ENCODE measurements around the gene ICA1L. TPM values are rescaled to one million over a fixed set of nuclear protein-coding genes. Genes with fewer than 3 reads are reported as not detected.
A peak's percentile ranks its signal among the peaks of the same experiment; 100 is the strongest.
"Not testable (repeated sequence)": the region's sequence is repeated elsewhere in the genome, so short reads cannot be mapped to it uniquely, and the experiment has no call there.

Gene ICA1L
- polyA plus RNA-seq (2011; rRNA removed) = 2.4 and 4.0 TPM in 2 replicates
- 2.3 and 4.1 TPM in 2 replicates for polyA minus RNA-seq (2011; rRNA and poly(A)+ RNA removed)

DNA sequence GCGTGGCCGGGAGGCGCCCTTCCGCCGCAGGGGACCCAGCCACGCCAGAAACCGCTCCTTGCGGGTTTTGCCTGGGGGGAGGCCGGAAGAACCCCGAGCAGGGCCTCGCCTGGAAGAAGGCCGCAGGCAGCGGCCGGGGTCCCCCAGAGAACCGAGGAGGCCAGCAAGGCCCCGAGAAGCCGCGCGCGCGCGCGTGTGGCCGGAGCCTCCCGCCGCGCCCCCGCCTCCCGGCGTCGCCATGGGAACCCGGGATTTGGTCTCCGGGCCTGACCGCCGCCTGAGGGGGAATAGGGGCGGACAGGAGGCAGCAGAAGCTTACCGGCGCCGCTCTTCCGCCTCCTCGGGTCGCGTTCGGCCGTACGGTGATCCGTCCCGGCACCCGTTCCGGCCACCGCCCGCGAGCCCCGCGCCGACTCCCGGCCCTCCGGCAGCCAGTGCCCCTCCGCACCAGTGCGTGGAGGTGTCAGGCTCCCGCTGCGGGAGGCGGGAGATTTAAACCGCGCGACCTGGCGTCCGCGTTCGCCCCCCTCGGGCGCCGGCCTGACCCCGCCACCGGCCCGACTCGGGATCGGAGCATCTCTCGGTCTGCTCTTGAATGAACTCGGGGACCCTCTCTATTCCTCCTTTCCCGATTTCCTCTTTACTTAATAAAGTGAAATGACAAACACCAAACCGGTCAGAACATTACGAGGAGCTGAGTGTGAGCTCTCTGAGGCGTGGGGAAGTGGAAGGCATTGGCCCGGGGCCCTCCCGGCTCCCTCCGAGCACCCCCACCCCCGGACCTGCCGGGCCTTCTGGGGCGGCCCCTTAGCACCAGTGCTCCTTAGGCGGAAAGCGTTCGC is at the start of gene ICA1L:
Gene ICA1L (minus strand): TSS at position 467 of the 842 bp plus-strand sequence. CDS start 42,757 bp downstream, outside the sequence.
- POLR2A ChIA-PET = no interaction called here
- TF ChIP-seq, protein P1, sequence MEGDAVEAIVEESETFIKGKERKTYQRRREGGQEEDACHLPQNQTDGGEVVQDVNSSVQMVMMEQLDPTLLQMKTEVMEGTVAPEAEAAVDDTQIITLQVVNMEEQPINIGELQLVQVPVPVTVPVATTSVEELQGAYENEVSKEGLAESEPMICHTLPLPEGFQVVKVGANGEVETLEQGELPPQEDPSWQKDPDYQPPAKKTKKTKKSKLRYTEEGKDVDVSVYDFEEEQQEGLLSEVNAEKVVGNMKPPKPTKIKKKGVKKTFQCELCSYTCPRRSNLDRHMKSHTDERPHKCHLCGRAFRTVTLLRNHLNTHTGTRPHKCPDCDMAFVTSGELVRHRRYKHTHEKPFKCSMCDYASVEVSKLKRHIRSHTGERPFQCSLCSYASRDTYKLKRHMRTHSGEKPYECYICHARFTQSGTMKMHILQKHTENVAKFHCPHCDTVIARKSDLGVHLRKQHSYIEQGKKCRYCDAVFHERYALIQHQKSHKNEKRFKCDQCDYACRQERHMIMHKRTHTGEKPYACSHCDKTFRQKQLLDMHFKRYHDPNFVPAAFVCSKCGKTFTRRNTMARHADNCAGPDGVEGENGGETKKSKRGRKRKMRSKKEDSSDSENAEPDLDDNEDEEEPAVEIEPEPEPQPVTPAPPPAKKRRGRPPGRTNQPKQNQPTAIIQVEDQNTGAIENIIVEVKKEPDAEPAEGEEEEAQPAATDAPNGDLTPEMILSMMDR (IDR thresholded peaks at IDR 0.05; ENCODE audit: insufficient read depth, low read depth, low read length) = no peak
- peak; percentile 20 for DNase-seq (ENCODE audit: low read depth)
- H3K4me3 ChIP-seq (ENCODE audit: low read depth, low read length) = peak within 1 kb of the TSS; percentile 83
- H3K27me3 ChIP-seq (ENCODE audit: control insufficient read depth, insufficient read depth, low read length) = no peaks in the 10 kb centered on the region
- CTCF ChIA-PET = interaction anchor here (1.0 to 1.9 kb wide), 3 partner anchors 9 to 280 kb away, joined by 3 to 10 read pairs (median 3); no protein-coding TSS in a partner anchor
- no peaks in the 10 kb centered on the region for H3K36me3 ChIP-seq (ENCODE audit: control insufficient read depth, insufficient read depth, low read length)

GRCh38 chr2:202918860-202919259 is 47.3 kb upstream of the ICA1L start:
- CTCF ChIA-PET = interaction anchor here (0.6 to 0.7 kb wide), 2 partner anchors 109 to 894 kb away, joined by 3 read pairs; no protein-coding TSS in a partner anchor
- H3K4me3 ChIP-seq (ENCODE audit: low read depth, low read length) = no peak overlapping the region
- TF ChIP-seq, protein P1 (IDR thresholded peaks at IDR 0.05; ENCODE audit: insufficient read depth, low read depth, low read length) = no peak
- POLR2A ChIA-PET = no interaction called here
- no peaks in the 10 kb centered on the region for H3K27me3 ChIP-seq (ENCODE audit: control insufficient read depth, insufficient read depth, low read length)
- no peaks in the 10 kb centered on the region for H3K36me3 ChIP-seq (ENCODE audit: control insufficient read depth, insufficient read depth, low read length)
- no peak for DNase-seq (ENCODE audit: low read depth)

GRCh38 chr2:202912342-202913201 is 41.0 kb upstream of the ICA1L start:
- CTCF ChIA-PET; H3K36me3 ChIP-seq (ENCODE audit: control insufficient read depth, insufficient read depth, low read length); H3K27me3 ChIP-seq (ENCODE audit: control insufficient read depth, insufficient read depth, low read length); POLR2A ChIA-PET; DNase-seq (ENCODE audit: low read depth): not testable (repeated sequence)
- peak overlapping the region; percentile 65 for H3K4me3 ChIP-seq (ENCODE audit: low read depth, low read length)

DNA sequence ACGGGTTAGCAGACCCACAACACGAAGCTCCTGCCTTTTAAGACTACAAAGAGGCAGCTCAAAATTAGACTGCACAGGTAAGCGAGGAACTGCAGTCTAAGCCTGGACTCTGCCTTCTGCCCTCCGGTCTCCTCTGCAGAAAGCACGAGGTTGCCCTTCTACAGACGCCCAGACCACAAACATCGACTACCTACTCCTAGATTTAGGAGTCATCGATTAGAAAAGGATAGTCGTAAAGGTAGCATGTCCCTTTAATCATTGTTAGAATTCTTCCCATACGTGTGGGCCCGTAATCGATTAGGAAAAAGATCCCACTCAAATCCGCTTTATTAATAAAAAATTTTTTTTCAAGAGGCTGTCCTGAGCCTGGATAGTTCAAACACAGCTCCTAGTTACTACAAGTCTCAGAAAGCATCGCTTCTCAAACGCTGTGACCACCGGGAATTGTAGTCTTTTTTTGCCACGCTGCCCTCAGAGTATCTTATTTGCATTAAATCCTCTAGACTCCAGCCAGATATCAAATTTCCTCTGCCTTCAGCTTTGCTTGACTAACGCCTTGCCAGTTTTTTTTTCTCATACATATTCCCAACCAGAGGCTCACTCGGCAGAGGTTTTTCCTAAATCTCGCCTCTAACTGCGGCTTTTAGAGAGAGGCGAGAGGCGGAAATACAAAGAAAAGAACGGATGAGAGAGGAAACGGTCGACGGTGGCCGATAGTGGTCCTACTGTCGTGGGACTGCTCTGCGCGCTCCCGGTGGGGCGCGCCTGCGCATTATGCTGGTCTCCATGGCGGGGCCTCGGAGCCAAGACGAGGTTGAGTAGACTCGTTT is 40.2 kb upstream of the ICA1L start, which contains the start of the genes CARF and WDR12:
Gene CARF (plus strand): TSS at position 764 of the 830 bp plus-strand sequence. CDS start 29,628 bp downstream, outside the sequence.
Gene WDR12 (minus strand): TSS at position 162 of the 830 bp plus-strand sequence. CDS start 197 bp downstream, outside the sequence.
- no peaks in the 10 kb centered on the region for H3K36me3 ChIP-seq (ENCODE audit: control insufficient read depth, insufficient read depth, low read length)
- H3K27me3 ChIP-seq (ENCODE audit: control insufficient read depth, insufficient read depth, low read length) = no peaks in the 10 kb centered on the region
- DNase-seq (ENCODE audit: low read depth) = peak; percentile 73
- ChIA-PET POLR2A (interaction anchor here (0.6 kb wide), 2 partner anchors 29 to 111 kb away, joined by 3 to 8 read pairs; no protein-coding TSS in a partner anchor), CTCF (interaction anchor here (0.6 kb wide), 2 partner anchors 67 to 90 kb away, joined by 3 read pairs; no protein-coding TSS in a partner anchor)
- peak within 1 kb of the TSS; percentile 65 for H3K4me3 ChIP-seq (ENCODE audit: low read depth, low read length)
- TF ChIP-seq, protein P1 (IDR thresholded peaks at IDR 0.05; ENCODE audit: insufficient read depth, low read depth, low read length) = no peak

GRCh38 chr2:202911203-202911511 is 39.6 kb upstream of the ICA1L start:
- Histone ChIP-seq H3K4me3 (ENCODE audit: low read depth, low read length) (peak overlapping the region; percentile 65), H3K27me3 (ENCODE audit: control insufficient read depth, insufficient read depth, low read length) (no peaks in the 10 kb centered on the region), H3K36me3 (ENCODE audit: control insufficient read depth, insufficient read depth, low read length) (no peaks in the 10 kb centered on the region)
- TF ChIP-seq, protein P1 (IDR thresholded peaks at IDR 0.05; ENCODE audit: insufficient read depth, low read depth, low read length) = no peak
- ChIA-PET POLR2A (interaction anchor here (0.6 kb wide), 2 partner anchors 29 to 111 kb away, joined by 3 to 8 read pairs; no protein-coding TSS in a partner anchor), CTCF (interaction anchor here (0.6 kb wide), 1 partner anchor 89 kb away, joined by 3 read pairs; no protein-coding TSS in a partner anchor)
- DNase-seq (ENCODE audit: low read depth) = no peak
